Fibroblast of lung (primary cell): ENCODE measurements around the gene GLB1L3. TPM values are rescaled to one million over a fixed set of nuclear protein-coding genes. Genes with fewer than 3 reads are reported as not detected.
"Not testable (repeated sequence)": the region's sequence is repeated elsewhere in the genome, so short reads cannot be mapped to it uniquely, and the experiment has no call there.

Experiments used
- DNase-seq, 2 donors: peaks; one replicate each; pipeline versions ENCODE4 v3.0.0 to v3.0.0-alpha.2; 2010; ENCODE audit warnings: low read depth in 2 of 2
- H2AFZ ChIP-seq: 2 replicates; pipeline ENCODE4 v1.5.1; 2012; ENCODE audit warnings: low read length, control low read depth, inconsistent platforms
- H3K27ac ChIP-seq: 2 replicates; pipeline ENCODE4 v1.5.1; 2011; ENCODE audit warnings: low read length, control low read depth; ENCODE audit not compliant: insufficient read depth
- H3K27me3 ChIP-seq: 2 replicates; pipeline ENCODE4 v1.5.1; 2011; ENCODE audit warnings: mild to moderate bottlenecking, low read length; ENCODE audit not compliant: control insufficient read depth, insufficient read depth
- H3K36me3 ChIP-seq: 2 replicates; pipeline ENCODE4 v1.5.1; 2011; ENCODE audit warnings: low read length; ENCODE audit not compliant: control insufficient read depth, insufficient read depth
- H3K4me1 ChIP-seq: 2 replicates; pipeline ENCODE4 v1.5.1; 2011; ENCODE audit warnings: low read length; ENCODE audit not compliant: control insufficient read depth, insufficient read depth; ENCODE audit errors: extremely low read depth
- H3K4me2 ChIP-seq: 2 replicates; pipeline ENCODE4 v1.5.1; 2011; ENCODE audit warnings: low read length, control low read depth; ENCODE audit not compliant: insufficient read depth; ENCODE audit errors: extremely low read depth
- H3K4me3 ChIP-seq, 4 experiments: fragments of 200-600 bp in 1 of 4; sonication (generic) in 1 of 4; replicated peaks in 1 of 4; 2 replicates each; pipeline ENCODE4 v1.5.1; 2011 to 2016; ENCODE audit warnings: low read length in 4 of 4, low read depth in 3 of 4, mild to moderate bottlenecking in 3 of 4, control low read depth in 2 of 4, inconsistent platforms in 1 of 4, mixed read lengths in 1 of 4; ENCODE audit not compliant: insufficient read depth in 1 of 4; ENCODE audit errors: control extremely low read depth in 1 of 4
- H3K79me2 ChIP-seq: 2 replicates; pipeline ENCODE4 v1.5.1; 2012; ENCODE audit warnings: mild to moderate bottlenecking, low read length, inconsistent platforms; ENCODE audit not compliant: control insufficient read depth, insufficient read depth
- H3K9ac ChIP-seq: 2 replicates; pipeline ENCODE4 v1.5.1; 2011; ENCODE audit warnings: mild to moderate bottlenecking, low read length, control low read depth; ENCODE audit not compliant: insufficient read depth
- H3K9me3 ChIP-seq: 2 replicates; pipeline ENCODE4 v1.5.1; 2012; ENCODE audit warnings: low read depth, low read length; ENCODE audit not compliant: control insufficient read depth, insufficient read depth
- H4K20me1 ChIP-seq: 2 replicates; pipeline ENCODE4 v1.5.1; 2011; ENCODE audit warnings: low read length; ENCODE audit not compliant: control insufficient read depth, insufficient read depth; ENCODE audit errors: extremely low read depth
- EZH2 ChIP-seq: IDR thresholded peaks from 2 replicates; pipeline ENCODE4 v1.5.1; 2012; ENCODE audit warnings: low read length, control low read depth, mild to moderate bottlenecking; ENCODE audit errors: missing control alignments
- polyA plus RNA-seq, 2 donors: library from polyadenylated mRNA; depleted of rRNA in 1 of 2; stranded (reverse) in 1 of 2; unstranded in 1 of 2; fragments of >200 nt; gene quantifications; 2 replicates each; pipeline ENCODE4 v1.2.1, GENCODE V29; 2011 to 2012; ENCODE audit warnings: missing spikeins in 1 of 2
- total RNA-seq: library from RNA; depleted of rRNA; stranded (reverse); fragments of >200 nt; gene quantifications from 2 replicates; pipeline ENCODE4 v1.2.1, GENCODE V29; 2014
- TF ChIP-seq, protein P1 (sequence below), 2 donors: IDR thresholded peaks in 1 of 2; conservative IDR thresholded peaks in 1 of 2; 1 replicate in 1 of 2; 2 replicates in 1 of 2; pipeline ENCODE4 v1.5.1; 2011 to 2012; ENCODE audit warnings: low read length in 2 of 2, control low read depth in 1 of 2, inconsistent platforms in 1 of 2, low read depth in 1 of 2, mild to moderate bottlenecking in 1 of 2

GLB1L3 gene
- total and polyA plus RNA-seq, 2 donors (not counting 1 experiment from before 2014, with no cell fraction given): not detected

DNA sequence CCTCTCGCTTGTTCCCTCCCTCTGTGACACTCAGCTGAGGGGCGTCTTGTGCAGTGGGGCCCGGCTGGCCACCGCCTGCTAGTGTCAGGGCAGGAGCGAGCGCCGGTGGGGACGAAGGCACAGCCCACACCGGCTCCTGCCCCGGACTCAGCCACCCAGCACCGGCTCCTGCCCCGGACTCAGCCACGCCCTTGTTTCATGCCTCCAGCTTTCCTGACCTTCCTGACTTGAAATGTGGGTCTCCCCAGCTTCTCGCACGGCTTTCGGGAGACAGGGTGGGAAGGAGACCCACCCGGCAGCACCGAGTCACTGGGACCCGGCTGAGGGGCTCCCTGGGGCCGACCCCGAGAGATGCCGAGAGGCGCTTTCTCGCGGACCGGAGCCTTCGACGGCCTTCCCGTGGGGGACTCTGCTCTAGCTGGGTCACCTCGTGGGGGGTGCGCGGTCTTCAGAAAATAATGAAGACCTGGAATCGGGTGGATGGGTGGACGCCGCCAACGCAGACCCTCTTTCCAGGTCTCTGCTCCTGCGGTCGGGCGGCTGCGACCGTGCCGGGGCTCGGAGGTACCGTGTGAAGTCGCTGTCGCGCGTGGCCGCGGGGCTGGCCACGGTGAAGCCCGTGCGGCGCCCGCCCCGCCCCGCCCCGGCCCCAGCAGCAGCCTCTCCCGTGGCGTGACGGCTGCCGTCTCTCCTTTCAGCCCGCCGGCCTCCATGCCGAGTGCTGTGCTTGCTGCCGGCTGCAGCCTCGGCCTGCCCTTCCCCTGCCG, 65.8 kb downstream of the GLB1L3 start:
- H2AFZ ChIP-seq: no peak overlapping the region
- H3K4me1 ChIP-seq: no peaks in the 10 kb centered on the region
- no peak for TF ChIP-seq EZH2
- TF ChIP-seq, protein P1, sequence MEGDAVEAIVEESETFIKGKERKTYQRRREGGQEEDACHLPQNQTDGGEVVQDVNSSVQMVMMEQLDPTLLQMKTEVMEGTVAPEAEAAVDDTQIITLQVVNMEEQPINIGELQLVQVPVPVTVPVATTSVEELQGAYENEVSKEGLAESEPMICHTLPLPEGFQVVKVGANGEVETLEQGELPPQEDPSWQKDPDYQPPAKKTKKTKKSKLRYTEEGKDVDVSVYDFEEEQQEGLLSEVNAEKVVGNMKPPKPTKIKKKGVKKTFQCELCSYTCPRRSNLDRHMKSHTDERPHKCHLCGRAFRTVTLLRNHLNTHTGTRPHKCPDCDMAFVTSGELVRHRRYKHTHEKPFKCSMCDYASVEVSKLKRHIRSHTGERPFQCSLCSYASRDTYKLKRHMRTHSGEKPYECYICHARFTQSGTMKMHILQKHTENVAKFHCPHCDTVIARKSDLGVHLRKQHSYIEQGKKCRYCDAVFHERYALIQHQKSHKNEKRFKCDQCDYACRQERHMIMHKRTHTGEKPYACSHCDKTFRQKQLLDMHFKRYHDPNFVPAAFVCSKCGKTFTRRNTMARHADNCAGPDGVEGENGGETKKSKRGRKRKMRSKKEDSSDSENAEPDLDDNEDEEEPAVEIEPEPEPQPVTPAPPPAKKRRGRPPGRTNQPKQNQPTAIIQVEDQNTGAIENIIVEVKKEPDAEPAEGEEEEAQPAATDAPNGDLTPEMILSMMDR (conservative IDR thresholded peaks at IDR 0.05 in 1 of 2, IDR thresholded peaks at IDR 0.05 in 1 of 2; ENCODE audit: low read depth in 1 of 2, low read length in 2 of 2): no peak
- no peaks in the 10 kb centered on the region for H3K27me3 ChIP-seq
- H3K9ac ChIP-seq: no peak overlapping the region
- H3K4me2 ChIP-seq: no peak overlapping the region
- H3K27ac ChIP-seq: no peak overlapping the region
- no peaks in the 10 kb centered on the region for H3K9me3 ChIP-seq
- no peak for DNase-seq
- no peak overlapping the region for H3K4me3 ChIP-seq
- no peaks in the 10 kb centered on the region for H4K20me1 ChIP-seq
- no peaks in the 10 kb centered on the region for H3K36me3 ChIP-seq
- H3K79me2 ChIP-seq: no peaks in the 10 kb centered on the region

DNA sequence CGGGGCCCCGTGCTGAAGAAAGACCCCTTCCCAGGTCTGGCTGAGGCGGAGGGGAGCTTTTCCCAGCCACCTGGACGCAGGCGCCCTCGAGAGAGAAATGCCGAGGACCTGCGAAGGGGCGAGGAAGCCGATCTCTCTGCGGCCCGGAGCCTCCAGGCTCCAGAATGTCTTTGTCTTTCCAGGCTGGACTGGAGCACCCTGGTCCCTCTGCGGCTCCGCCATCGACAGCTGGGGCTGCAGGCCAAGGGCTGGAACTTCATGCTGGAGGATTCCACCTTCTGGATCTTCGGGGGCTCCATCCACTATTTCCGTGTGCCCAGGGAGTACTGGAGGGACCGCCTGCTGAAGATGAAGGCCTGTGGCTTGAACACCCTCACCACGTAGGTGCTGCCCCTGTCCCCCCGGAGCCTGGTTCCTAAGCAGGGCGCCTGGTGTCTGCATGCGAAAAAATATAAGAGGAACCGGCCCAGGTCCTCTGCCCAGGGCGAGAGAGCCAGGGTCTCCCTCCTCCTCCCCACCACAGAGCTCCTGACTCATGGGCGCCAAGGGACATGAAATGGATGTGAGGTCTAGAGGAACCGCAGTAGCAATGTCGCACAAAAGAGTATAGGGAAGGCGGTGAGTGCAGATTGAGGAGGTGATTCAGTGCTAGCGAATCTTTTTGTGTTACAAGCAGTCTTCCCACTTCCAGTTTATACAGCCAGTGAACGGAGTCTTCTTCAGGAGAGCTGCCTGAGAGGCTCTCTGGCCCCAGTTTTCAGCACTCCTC, 66.6 kb downstream of the GLB1L3 start:
- no peak overlapping the region for H3K4me2 ChIP-seq
- H2AFZ ChIP-seq: no peak overlapping the region
- DNase-seq: no peak
- H3K4me1 ChIP-seq: no peaks in the 10 kb centered on the region
- TF ChIP-seq, protein P1 (conservative IDR thresholded peaks at IDR 0.05 in 1 of 2, IDR thresholded peaks at IDR 0.05 in 1 of 2; ENCODE audit: low read depth in 1 of 2, low read length in 2 of 2): no peak
- TF ChIP-seq EZH2: no peak
- no peak overlapping the region for H3K27ac ChIP-seq
- no peaks in the 10 kb centered on the region for H3K9me3 ChIP-seq
- H4K20me1 ChIP-seq: no peaks in the 10 kb centered on the region
- no peaks in the 10 kb centered on the region for H3K36me3 ChIP-seq
- no peaks in the 10 kb centered on the region for H3K27me3 ChIP-seq
- no peaks in the 10 kb centered on the region for H3K79me2 ChIP-seq
- H3K4me3 ChIP-seq: no peak overlapping the region
- no peak overlapping the region for H3K9ac ChIP-seq

DNA sequence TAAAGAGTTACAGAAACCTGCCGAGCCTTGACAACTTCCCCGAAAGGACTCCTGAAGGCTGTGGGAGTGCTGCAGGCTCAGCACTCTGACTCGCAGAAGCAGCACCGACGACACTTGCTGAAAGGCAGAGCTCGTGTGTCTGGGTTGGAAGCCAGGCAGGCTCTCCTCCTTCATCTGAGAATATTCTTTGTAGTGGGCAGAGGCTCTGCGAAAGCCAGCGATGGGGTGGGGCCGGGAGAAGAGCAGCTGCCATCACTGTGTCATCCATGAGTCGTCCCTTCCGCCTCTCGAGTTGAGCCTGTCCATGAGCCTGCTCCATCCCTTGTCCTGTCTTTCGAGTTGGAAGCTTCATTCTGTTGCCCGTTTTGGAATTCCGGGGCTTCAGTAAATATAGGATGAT, 67.5 kb downstream of the GLB1L3 start:
- Histone ChIP-seq H3K27me3 (no peaks in the 10 kb centered on the region), H3K9ac (no peak overlapping the region), H3K27ac (no peak overlapping the region), H3K4me1 (no peaks in the 10 kb centered on the region), H3K4me2 (no peak overlapping the region), H3K9me3 (no peaks in the 10 kb centered on the region), H4K20me1 (no peaks in the 10 kb centered on the region), H3K79me2 (no peaks in the 10 kb centered on the region), H3K4me3 (no peak overlapping the region), H2AFZ (no peak overlapping the region), H3K36me3 (no peaks in the 10 kb centered on the region)
- TF ChIP-seq, protein P1 (conservative IDR thresholded peaks at IDR 0.05 in 1 of 2, IDR thresholded peaks at IDR 0.05 in 1 of 2; ENCODE audit: low read depth in 1 of 2, low read length in 2 of 2): no peak
- TF ChIP-seq EZH2: no peak
- no peak for DNase-seq

DNA sequence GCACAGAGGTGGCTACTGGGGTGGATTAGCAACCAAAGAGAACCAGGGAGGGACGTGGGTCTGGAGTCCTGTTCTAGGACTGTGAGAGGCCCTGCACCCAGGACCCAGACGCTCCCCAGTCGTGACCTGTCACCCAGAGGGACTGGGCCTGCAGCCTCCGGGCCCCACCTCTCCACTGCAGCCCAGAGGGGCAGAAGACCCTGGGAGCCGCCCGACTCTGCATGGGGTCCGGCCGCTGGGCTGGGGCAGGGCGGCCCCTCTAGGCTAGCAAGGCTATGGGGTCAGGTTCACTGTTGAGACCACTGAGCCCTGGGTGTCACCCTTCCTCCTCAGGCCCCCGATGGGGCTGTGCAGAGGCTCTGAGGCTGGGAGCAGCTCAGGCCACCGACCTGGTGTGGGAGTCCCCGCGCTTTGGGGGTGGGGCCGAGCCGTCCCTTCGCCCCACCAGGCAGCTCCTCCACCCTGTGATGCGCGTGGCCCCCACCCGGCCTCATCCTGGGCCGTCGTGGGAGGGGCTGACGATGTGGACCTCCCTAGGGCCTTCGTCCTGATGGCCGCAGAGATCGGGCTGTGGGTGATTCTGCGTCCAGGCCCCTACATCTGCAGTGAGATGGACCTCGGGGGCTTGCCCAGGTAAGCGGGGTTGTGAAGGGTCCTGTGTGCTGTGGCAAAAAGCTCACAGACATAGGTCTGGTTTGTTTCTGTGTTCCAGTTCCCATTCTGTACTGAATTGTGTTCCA, 68.5 kb downstream of the GLB1L3 start:
- H3K27ac ChIP-seq, H2AFZ ChIP-seq, H3K4me1 ChIP-seq, H3K79me2 ChIP-seq, H3K27me3 ChIP-seq, H3K9me3 ChIP-seq, H3K4me2 ChIP-seq, H3K4me3 ChIP-seq, H3K9ac ChIP-seq, H4K20me1 ChIP-seq, DNase-seq, H3K36me3 ChIP-seq: not testable (repeated sequence)
